Measurements from ENCODE around the gene VAMP3.
A peak's percentile ranks its signal among the peaks of the same experiment; 100 is the strongest.

VAMP3 gene

GRCh38 chr1:7768583-7768982, 2.5 kb upstream of the VAMP3 start:
- no peaks in the 10 kb centered on the region for H3K36me3 ChIP-seq (ENCODE audit: control insufficient read depth, insufficient read depth, low read length)
- no peaks in the 10 kb centered on the region for H3K27me3 ChIP-seq (replicated peaks; ENCODE audit: control insufficient read depth, insufficient read depth, low read length)
- no peak for DNase-seq (ENCODE audit: extremely low read depth, insufficient read length)
- no peak overlapping the region for H3K4me3 ChIP-seq (replicated peaks; ENCODE audit: low read depth, low read length)
- TF ChIP-seq CTCF (IDR thresholded peaks at IDR 0.05; ENCODE audit: insufficient read depth, low read length, poor library complexity, severe bottlenecking) = no peak

DNA sequence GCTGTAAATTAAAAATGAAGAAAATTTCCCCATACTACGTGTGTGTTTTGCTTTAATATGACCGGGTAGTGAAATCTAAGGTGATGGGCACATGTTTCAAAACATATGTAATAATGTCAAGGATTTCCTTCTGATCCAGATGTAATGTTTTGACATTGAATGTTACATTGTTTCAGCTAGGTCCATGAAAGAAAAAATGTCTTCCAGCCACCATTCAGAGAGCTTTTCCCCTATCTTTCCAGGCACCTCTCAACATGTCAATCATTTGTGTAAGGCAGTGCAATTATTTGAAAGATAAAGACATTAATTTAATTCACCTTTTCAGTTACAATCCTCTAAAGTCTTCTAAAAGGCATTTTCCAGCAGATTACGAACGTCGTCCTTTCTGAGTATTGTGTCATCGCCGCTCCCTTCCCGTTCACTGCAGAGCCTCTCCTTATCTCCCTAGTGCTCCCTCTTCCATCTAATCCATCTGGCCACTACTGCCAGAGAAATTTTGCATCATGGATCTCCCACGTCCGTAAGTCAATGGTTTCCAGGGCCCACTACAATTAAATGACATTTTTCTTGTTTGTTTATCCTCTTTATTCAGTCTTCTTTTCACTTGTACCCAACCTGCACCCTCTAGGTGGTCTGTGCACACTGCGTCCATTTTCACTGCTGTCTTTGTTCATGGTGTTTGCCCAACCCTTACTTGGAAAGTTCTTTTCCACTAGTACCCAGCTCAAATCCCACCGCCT, 1.3 kb upstream of the VAMP3 start:
- DNase-seq (ENCODE audit: extremely low read depth, insufficient read length) = no peak

GRCh38 chr1:7770669-7770996, 463 bp upstream of the VAMP3 start:
- no peaks in the 10 kb centered on the region for H3K27me3 ChIP-seq (replicated peaks; ENCODE audit: control insufficient read depth, insufficient read depth, low read length)
- DNase-seq (ENCODE audit: extremely low read depth, insufficient read length) = no peak
- no peak for TF ChIP-seq CTCF (IDR thresholded peaks at IDR 0.05; ENCODE audit: insufficient read depth, low read length, poor library complexity, severe bottlenecking)
- peak overlapping the region; percentile 91 for H3K4me3 ChIP-seq (replicated peaks; ENCODE audit: low read depth, low read length)
- H3K36me3 ChIP-seq (ENCODE audit: control insufficient read depth, insufficient read depth, low read length) = no peaks in the 10 kb centered on the region

More for the DNA sequence above, 1.3 kb upstream of the VAMP3 start:
- H3K36me3 ChIP-seq (ENCODE audit: control insufficient read depth, insufficient read depth, low read length) = no peaks in the 10 kb centered on the region
- H3K4me3 ChIP-seq (replicated peaks; ENCODE audit: low read depth, low read length) = no peak overlapping the region
- no peak for TF ChIP-seq CTCF (IDR thresholded peaks at IDR 0.05; ENCODE audit: insufficient read depth, low read length, poor library complexity, severe bottlenecking)
- H3K27me3 ChIP-seq (replicated peaks; ENCODE audit: control insufficient read depth, insufficient read depth, low read length) = no peaks in the 10 kb centered on the region

DNA sequence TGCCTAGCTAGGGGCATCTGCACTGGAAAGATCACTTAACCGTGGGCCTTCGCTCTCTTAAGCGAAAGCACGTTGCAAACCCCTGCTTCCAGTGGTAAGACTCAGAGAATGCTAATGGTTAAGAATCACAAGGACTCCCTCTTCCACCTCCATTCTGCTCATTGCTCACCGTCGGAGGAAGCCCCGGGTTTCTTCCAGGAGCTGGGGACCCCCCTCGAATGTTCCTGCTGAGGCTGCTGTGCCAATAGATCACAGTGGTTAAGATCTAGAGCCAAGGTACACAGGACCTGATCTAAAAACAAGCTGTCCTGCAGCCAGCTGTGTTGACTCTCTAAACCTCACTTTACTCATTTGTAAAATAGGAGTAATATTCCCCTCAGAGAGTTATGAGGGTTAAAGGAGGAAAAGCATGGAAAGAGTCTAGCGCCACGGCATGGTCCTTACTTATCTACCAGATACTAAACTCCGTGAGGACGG, 765 bp downstream of the VAMP3 start:
- H3K4me3 ChIP-seq (replicated peaks; ENCODE audit: low read depth, low read length) = peak overlapping the region; percentile 91
- no peaks in the 10 kb centered on the region for H3K27me3 ChIP-seq (replicated peaks; ENCODE audit: control insufficient read depth, insufficient read depth, low read length)
- no peaks in the 10 kb centered on the region for H3K36me3 ChIP-seq (ENCODE audit: control insufficient read depth, insufficient read depth, low read length)
- no peak for TF ChIP-seq CTCF (IDR thresholded peaks at IDR 0.05; ENCODE audit: insufficient read depth, low read length, poor library complexity, severe bottlenecking)
- no peak for DNase-seq (ENCODE audit: extremely low read depth, insufficient read length)

DNA sequence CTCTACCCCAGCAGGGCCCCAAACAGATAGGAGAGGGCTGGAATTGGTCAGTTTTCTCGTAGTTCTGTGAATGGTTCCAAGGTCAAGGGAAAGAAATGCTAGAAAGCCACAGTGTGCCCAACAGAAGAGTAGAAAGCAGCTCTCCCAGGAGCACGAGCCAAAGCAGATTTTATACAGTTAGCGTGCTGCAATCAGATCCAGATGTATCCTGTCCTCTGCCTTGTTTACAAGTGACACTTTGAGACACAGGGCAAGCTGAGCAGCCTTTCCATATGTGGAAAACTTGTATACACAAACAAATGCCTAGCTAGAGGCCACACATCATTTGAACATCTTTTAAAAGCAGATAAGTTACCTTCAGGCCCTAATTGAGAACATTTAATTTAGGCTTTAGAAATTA, 6.5 kb downstream of the VAMP3 start:
- no peak for DNase-seq (ENCODE audit: extremely low read depth, insufficient read length)
- Histone ChIP-seq H3K27me3 (replicated peaks; ENCODE audit: control insufficient read depth, insufficient read depth, low read length) (no peaks in the 10 kb centered on the region), H3K36me3 (ENCODE audit: control insufficient read depth, insufficient read depth, low read length) (peaks cover 6% of the 10 kb centered on the region), H3K4me3 (replicated peaks; ENCODE audit: low read depth, low read length) (no peak overlapping the region)
- no peak for TF ChIP-seq CTCF (IDR thresholded peaks at IDR 0.05; ENCODE audit: insufficient read depth, low read length, poor library complexity, severe bottlenecking)
